ENCODE results near the gene C3orf22.

The C3orf22 gene

GRCh38 chr3:126557761-126558160 lies 971 bp downstream of the C3orf22 start:
- no peak overlapping the region for H3K4me3 ChIP-seq (ENCODE audit: low read depth, low read length)
- DNase-seq (ENCODE audit: low read depth): no peak

- no peak overlapping the region for H3K4me3 ChIP-seq (ENCODE audit: low read depth, low read length)
- DNase-seq (ENCODE audit: low read depth): no peak
These were observed 1.4 kb downstream of the C3orf22 start for GRCh38 chr3:126557415-126557745.

GRCh38 chr3:126556637-126557414 lies 1.9 kb downstream of the C3orf22 start:
- no peak for DNase-seq (ENCODE audit: low read depth)
- H3K4me3 ChIP-seq (ENCODE audit: low read depth, low read length): no peak overlapping the region

GRCh38 chr3:126555795-126556636 lies 2.7 kb downstream of the C3orf22 start:
- no peak for DNase-seq (ENCODE audit: low read depth)
- no peak overlapping the region for H3K4me3 ChIP-seq (ENCODE audit: low read depth, low read length)

GRCh38 chr3:126554560-126555525 lies 3.9 kb downstream of the C3orf22 start:
- no peak for DNase-seq (ENCODE audit: low read depth)
- H3K4me3 ChIP-seq (ENCODE audit: low read depth, low read length): no peak overlapping the region

GRCh38 chr3:126553284-126554084 lies 5.2 kb downstream of the C3orf22 start:
- no peak overlapping the region for H3K4me3 ChIP-seq (ENCODE audit: low read depth, low read length)
- no peak for DNase-seq (ENCODE audit: low read depth)

GRCh38 chr3:126552688-126553283 lies 5.9 kb downstream of the C3orf22 start:
- no peak for DNase-seq (ENCODE audit: low read depth)
- no peak overlapping the region for H3K4me3 ChIP-seq (ENCODE audit: low read depth, low read length)

GRCh38 chr3:126551839-126552687 lies 6.7 kb downstream of the C3orf22 start:
- DNase-seq (ENCODE audit: low read depth): no peak
- no peak overlapping the region for H3K4me3 ChIP-seq (ENCODE audit: low read depth, low read length)

GRCh38 chr3:126551121-126551838 lies 7.5 kb downstream of the C3orf22 start:
- DNase-seq (ENCODE audit: low read depth): no peak
- no peak overlapping the region for H3K4me3 ChIP-seq (ENCODE audit: low read depth, low read length)

GRCh38 chr3:126550488-126551051 lies 8.2 kb downstream of the C3orf22 start:
- DNase-seq (ENCODE audit: low read depth): no peak

GRCh38 chr3:126549861-126550487 lies 8.8 kb downstream of the C3orf22 start:
- H3K4me3 ChIP-seq (ENCODE audit: low read depth, low read length): no peak overlapping the region
- no peak for DNase-seq (ENCODE audit: low read depth)

More at GRCh38 chr3:126550488-126551051, 8.2 kb downstream of the C3orf22 start:
- H3K4me3 ChIP-seq (ENCODE audit: low read depth, low read length): no peak overlapping the region

GRCh38 chr3:126548556-126549466 lies 9.9 kb downstream of the C3orf22 start:
- no peak overlapping the region for H3K4me3 ChIP-seq (ENCODE audit: low read depth, low read length)
- no peak for DNase-seq (ENCODE audit: low read depth)

GRCh38 chr3:126547721-126548120 lies 11.0 kb downstream of the C3orf22 start:
- H3K4me3 ChIP-seq (ENCODE audit: low read depth, low read length): no peak overlapping the region
- no peak for DNase-seq (ENCODE audit: low read depth)

- no peak for DNase-seq (ENCODE audit: low read depth)
- H3K4me3 ChIP-seq (ENCODE audit: low read depth, low read length): no peak overlapping the region
These were observed 12.0 kb downstream of the C3orf22 start for GRCh38 chr3:126546549-126547239.

- no peak for DNase-seq (ENCODE audit: low read depth)
- no peak overlapping the region for H3K4me3 ChIP-seq (ENCODE audit: low read depth, low read length)
These were observed 12.7 kb downstream of the C3orf22 start for GRCh38 chr3:126546013-126546412.
